ENCODE data around the gene SERPINB11.
"Not testable (repeated sequence)": the region's sequence is repeated elsewhere in the genome, so short reads cannot be mapped to it uniquely, and the experiment has no call there.

Gene SERPINB11

GRCh38 chr18:63730773-63731172 is 28.0 kb downstream of the SERPINB11 start:
- DNase-seq (ENCODE audit: low read depth in 2 of 2) = no peak

DNA sequence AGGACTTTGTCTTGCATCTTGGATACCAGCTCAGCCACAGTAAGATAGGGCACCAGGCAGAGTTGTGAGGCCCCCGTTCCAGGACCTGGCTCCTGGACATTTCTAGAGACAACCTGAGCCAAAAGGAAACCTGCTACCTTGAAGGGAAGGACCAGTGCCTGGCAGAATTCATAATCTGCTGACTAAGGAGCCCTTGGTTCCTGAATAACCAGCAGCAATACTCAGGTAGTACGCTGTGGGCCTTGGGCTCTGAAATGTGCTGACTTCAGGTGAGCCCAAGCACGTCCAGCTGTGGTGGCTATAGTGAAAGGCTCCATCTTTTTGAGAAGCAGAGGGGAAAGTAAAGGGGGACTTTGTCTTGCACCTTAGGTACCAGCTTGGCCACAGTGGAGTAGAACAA is 28.5 kb downstream of the SERPINB11 start:
- DNase-seq (ENCODE audit: low read depth in 2 of 2) = no peak

DNA sequence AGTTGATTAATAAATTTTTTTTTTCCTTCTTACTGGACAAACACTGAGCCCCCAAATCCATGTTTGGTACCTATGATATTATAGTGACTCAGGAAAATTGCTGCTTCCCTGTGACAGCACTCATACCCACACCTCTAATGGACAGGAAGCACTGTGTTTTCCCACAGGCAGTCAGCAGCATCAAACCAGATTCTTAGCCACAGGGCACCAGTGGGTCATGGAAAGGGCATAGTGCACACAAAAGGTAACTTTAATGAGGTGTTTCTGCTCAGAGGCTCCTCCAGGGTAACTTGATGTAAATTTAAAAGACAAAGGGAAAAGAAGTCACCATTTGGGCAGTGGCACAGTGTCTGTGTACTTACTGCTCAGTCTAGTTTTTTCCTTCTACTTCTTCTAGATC is 34.1 kb downstream of the SERPINB11 start:
- no peak for DNase-seq (ENCODE audit: low read depth in 2 of 2)

DNA sequence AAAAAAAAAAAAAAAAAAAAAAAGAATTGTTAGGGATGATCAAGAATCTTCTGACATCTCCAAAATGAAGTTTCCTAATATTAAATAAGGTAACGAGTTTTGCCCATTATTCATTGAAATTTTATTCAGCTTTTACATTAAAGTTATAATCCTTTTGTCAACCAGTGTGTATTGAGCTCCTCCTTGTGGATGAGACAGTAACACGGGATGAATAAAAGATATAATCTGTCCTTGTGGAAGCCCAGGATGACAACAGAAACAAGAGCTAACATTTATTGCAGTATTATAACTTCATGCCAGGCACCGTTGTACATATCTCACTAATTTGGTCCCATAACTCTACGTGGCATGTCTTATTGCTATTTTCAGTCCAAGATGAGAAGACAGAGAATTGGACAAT is 39.0 kb downstream of the SERPINB11 start:
- DNase-seq (ENCODE audit: low read depth in 2 of 2) = no peak

- no peak for DNase-seq (ENCODE audit: low read depth in 2 of 2)
These were observed 44.2 kb downstream of the SERPINB11 start for GRCh38 chr18:63747006-63747405.

DNA sequence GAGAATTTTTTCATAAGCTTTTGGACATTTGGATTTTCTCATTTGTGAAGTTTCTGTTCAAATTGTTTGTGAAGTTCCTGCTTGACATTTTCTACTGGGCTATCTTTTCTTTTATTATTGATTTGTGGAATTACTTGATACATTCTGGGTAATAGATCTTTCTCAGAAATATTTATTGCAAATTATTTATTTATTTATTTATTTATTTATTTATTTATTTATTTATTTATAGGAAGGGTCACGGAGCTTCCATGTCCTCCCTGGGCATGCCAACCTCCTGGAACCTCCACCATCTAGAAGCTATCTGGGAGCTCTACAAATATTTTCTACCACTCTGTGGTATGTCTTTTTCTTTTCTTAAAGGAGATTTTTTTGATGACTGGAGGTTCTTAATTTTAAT is 46.7 kb downstream of the SERPINB11 start:
- DNase-seq (ENCODE audit: low read depth in 2 of 2) = no peak

- DNase-seq (ENCODE audit: low read depth in 2 of 2) = no peak
These were observed 49.9 kb downstream of the SERPINB11 start for GRCh38 chr18:63752636-63753035.

GRCh38 chr18:63753676-63754075 is 50.9 kb downstream of the SERPINB11 start:
- DNase-seq (ENCODE audit: low read depth in 2 of 2) = no peak

DNA sequence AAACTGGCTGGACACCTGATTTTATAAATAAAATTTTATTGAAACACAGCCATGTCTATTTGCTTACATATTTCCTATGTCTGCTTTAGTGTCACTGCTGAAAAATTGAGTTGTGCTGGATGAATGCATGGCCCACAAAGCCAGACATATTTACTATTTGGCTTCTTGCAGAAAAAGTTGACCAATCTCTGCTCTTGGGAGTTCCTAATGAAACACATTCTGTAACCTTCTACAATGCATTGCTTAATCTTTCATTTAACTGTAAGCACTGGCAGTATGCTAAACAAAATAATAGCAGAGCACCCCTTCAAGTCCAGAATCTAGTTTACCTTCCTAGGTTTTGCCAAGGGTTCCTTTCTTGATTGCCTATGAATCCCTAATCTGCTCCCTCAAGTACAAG is 54.8 kb downstream of the SERPINB11 start:
- DNase-seq (ENCODE audit: low read depth in 2 of 2) = no peak

DNA sequence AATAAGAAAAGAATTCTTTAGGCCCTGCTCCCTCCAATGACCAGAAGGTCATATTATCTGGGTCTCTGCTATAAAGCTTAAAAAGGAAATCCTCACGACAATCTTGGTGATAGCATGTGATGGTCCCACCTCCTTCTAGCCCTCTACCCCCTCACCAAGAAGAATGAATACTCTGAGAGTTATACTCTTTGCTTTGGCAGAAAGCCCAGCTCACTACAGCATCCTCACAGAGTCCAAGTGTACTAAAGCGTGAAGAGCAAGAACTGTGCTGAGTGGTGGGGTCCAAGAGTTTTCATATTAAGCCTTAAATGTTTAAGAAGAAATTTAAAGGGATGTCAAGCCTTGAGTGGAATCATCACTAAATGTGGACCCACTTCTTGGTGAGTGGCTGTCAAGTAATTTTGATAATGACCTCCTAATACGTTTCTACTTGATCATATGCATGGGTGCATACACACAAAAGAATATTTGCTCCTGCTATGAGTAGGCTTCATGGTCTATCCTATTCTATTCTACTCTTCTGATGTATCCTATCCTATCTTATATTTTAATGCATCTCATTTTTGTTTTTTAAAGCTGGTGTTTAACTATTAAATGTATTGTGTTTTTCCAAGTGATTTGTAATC is 56.0 kb downstream of the SERPINB11 start:
- no peak for DNase-seq (ENCODE audit: low read depth in 2 of 2)

- DNase-seq (ENCODE audit: low read depth in 2 of 2) = not testable (repeated sequence)
These were observed 57.0 kb downstream of the SERPINB11 start for GRCh38 chr18:63759786-63760185.

DNA sequence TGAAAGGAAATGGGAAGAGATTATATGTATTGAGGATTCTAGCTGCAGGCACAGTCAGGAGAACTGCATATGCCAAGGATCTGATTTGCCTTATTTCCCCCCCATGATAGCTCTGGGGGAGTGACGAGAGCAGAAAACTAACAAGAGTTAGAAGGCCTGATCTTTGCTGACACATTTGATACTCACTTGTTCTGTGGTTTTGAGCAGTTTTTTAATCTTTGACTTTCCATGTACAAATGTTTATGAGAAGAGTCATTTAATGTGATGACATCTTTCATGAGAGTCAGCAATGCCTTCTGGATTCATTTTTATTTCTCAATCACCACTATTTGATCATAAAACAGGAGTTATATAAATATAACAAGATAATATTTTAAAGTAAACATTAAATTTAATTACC is 59.8 kb downstream of the SERPINB11 start:
- DNase-seq (ENCODE audit: low read depth in 2 of 2) = no peak

DNA sequence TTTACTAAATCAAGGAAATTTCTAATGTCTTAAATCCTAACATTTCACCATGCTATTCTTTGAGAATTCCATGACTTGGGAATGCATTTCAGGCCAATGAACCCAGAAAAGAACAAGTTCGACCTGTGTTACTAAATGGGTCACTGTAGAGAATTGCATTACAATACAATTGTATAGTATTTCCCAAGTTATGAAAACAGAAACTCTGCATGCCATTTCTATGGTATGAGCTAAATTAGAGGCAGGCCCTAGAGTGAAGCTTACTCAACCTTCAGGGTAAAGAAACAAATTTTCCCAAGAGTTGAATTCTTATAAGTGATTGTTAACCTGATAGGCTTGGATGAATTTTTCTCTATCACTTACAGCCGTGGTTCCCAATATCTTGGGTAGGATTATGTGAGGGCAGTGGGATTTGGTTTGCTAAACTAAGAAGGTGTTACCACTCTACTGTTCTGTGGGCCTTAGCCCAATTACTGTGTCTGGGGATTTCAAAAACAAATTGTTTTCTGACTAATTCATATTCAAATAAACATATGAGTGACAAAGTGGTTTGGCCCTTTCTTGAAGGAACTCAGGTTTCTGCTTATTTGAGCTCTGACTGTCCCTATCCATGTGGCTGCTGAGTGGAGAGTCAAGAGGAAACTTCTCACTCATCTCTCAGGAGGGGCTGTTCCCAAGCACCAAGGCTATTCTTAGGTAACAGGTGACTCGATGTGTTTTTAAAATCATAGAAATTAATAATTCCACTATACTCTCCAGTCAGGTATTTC is 61.3 kb downstream of the SERPINB11 start:
- no peak for DNase-seq (ENCODE audit: low read depth in 2 of 2)

DNA sequence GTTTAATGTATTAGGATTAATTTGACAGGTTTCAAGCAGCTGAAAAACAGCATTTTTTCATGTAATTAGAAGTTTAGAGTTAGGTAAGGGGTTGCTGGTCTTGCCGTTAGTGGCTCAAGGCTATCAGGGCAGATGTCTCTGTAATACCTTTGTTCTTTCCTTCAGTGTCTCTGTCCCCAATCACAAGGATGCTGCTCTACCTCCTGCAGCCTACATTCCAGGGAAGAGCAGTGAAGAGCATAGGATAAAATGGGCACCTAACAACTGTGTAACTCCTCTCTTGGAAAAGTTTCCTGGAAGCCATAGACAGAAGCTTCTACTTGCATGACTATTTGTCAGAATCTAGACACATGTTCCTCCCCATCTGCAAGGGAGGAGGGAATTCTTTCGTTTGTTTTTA is 63.1 kb downstream of the SERPINB11 start:
- DNase-seq (ENCODE audit: low read depth in 2 of 2) = no peak

Measured in stimulated activated CD8-positive, alpha-beta memory T cell treated with anti-CD3 and anti-CD28 coated beads, Interleukin-15, amount 100 ng/mL, for 4 hours (primary cell).